ENCODE measurements around the gene OR2M2.

OR2M2 gene

GRCh38 chr1:248174521-248174920, at the start of gene OR2M2:
TSS of gene OR2M2 (plus strand) at chr1:248174821. CDS start at chr1:248179986, 5,165 bp downstream.
- DNase-seq (ENCODE audit: low read depth), result no peak

DNA sequence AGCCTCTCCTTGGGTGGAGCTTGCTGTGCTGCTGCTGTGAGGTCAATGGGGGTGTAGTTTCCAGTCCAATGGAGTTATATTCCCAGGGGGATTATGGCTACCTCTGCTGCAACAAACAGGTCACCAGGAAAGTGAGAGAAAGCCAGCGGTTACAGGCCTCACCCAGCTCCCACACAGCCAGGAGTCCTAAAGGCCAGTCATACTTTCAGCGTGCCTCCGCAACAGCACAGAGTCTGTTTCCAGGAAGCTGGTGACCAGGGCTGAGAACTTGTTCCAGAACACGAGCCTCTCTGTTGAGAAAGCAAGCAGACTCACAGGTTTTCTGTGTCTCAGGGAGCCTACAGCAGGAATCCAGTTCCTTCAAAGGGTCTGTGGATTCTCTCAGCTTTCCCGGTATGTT, 47.0 kb upstream of the OR2M2 start:
- no peak for DNase-seq (ENCODE audit: low read depth)

DNA sequence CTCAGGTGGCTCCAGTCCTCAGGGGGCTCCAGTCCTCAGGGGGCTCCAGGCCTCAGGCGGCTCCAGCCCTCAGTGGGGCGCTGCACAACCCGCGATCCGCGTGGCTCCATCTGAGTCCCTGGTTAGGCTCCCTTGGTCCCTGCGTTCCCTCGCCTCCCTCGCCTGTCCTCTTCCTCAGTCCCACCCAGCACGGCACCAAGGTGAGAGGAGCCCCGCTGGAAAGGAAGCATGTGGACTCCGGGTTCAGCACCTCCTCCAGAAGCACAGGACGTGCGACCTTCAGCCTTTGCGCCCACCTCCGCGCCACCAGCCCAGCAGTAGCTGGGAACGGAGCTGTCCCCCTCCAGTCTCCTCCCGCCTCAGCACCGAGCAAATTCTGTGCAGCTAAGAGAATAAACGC, 37.8 kb upstream of the OR2M2 start:
- no peak for DNase-seq (ENCODE audit: low read depth)

GRCh38 chr1:248140846-248141245, 33.8 kb upstream of the OR2M2 start:
- DNase-seq (ENCODE audit: low read depth), result no peak

DNA sequence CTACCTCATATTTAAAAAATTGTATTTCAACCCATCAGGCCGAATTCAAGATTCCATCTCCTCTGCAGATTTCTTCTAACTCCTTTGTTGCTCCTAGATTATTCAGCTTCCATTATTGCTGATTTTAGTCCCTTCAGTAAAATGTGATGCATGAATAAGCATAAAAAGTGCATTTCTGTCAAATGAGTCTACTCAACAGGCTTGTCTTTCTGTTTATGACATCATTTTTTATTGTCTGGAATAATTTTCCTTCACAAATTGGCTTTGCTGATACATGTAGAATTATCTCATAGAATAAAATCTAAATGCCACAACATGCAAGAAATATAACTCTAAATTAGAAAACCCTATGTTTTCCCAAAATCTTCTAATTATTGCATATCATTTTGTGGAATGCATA, 31.3 kb upstream of the OR2M2 start:
- DNase-seq (ENCODE audit: low read depth), result no peak

GRCh38 chr1:248144513-248145198, 30.0 kb upstream of the OR2M2 start, which contains the start of gene OR2M5:
TSS of gene OR2M5 (plus strand) at chr1:248145148. CDS start at chr1:248145148, 0 bp downstream.
- DNase-seq (ENCODE audit: low read depth), result no peak

GRCh38 chr1:248152056-248152827, 22.4 kb upstream of the OR2M2 start:
- no peak for DNase-seq (ENCODE audit: low read depth)

DNA sequence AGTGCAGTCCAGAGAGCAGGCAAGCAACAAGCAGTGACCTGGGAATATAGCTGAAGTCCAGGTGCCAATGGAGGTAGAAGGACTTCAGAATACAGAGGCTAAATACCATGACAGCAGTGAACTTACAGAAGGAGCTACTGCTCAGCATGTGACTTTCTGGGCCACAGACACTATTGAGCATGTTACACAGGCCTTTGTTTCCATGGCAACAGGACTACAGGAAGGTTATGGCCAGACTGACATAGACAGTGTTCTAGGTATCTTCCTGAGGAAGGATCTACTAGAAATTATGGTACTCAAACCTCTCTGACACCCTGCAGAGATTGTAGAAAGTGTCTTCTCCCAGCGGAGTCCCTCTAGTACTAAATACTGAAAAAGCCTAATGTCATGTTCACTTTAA, 18.7 kb upstream of the OR2M2 start:
- no peak for DNase-seq (ENCODE audit: low read depth)

DNA sequence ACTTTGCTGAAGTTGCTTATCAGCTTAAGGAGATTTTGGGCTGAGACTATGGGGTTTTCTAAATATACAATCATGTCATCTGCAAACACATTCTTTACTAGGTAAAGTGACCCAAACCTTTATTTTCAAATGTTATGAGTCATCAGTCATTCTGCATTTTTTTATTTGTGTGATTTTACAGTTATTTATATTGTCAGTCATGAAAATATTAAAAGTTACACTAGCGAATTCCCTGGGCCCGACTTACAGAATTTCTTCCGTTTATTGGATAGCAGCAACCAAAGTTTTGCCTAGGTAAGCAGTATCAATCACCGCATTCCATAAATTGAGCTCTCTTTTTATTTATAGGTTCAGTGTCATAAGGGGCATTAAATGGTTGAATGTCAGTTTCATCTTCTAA, 15.9 kb upstream of the OR2M2 start:
- DNase-seq (ENCODE audit: low read depth), result no peak

- DNase-seq (ENCODE audit: low read depth), result no peak
Measured at GRCh38 chr1:248164031-248164430, 10.6 kb upstream of the OR2M2 start.

- no peak for DNase-seq (ENCODE audit: low read depth)
Measured at GRCh38 chr1:248165186-248165585, 9.4 kb upstream of the OR2M2 start.

- no peak for DNase-seq (ENCODE audit: low read depth)
Measured at GRCh38 chr1:248183996-248184395, 9.4 kb downstream of the OR2M2 start.

DNA sequence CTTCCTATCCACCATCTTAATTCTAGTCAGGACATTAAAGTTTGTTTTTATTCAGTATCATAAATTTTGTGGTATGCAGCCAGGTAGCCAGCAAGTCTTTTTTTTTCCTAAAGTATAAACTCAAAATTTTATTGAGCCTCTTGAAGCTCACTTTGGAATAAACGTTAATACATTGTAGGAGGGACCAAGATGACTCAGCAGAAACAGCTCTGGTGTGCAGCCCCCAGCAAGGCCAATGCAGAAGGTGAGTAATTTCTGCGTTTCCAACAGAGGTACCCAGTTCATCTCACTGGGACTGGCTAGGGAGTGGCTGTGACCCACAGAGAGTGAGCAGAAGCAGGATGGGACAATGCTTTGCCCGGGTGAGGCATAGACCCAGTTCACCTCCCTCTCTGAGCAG, 12.7 kb downstream of the OR2M2 start:
- no peak for DNase-seq (ENCODE audit: low read depth)

DNA sequence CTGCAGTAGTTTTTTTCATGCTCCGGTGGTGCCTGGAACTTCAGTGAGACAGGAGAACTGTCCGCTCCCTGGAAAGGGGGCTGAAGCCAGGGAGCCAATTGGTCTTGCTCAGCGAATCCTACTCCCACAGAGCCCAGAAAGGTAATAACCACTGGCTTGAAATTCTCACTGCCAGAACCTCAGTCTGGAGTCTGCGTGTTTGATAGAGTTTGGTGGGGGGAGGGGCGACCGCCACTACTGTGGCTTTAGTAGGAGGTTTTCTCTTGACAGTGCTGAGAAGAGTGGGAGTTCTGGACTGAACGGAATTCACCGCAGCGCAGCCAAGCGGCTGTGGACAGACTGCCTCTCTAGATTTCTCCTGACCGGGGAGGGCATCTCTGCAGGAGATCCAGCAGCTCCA, 14.4 kb downstream of the OR2M2 start:
- DNase-seq (ENCODE audit: low read depth), result no peak

DNA sequence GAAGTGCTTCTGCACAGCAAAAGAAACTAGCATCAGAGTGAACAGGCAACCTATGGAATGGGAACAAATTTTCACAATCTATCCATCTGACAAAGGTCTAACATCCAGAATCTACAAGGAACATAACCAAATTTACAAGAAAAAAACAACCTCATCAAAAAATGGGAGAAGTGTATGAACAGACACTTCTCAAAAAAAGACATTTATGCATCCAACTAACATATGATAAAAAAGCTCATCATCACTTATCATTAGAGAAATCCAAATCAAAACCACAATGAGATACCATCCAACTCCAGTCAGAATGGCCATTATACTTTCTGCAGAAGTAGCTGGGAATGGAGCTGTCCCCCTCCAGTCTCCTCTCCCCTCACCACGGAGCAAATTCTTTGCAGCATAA, 19.5 kb downstream of the OR2M2 start:
- DNase-seq (ENCODE audit: low read depth), result no peak

DNA sequence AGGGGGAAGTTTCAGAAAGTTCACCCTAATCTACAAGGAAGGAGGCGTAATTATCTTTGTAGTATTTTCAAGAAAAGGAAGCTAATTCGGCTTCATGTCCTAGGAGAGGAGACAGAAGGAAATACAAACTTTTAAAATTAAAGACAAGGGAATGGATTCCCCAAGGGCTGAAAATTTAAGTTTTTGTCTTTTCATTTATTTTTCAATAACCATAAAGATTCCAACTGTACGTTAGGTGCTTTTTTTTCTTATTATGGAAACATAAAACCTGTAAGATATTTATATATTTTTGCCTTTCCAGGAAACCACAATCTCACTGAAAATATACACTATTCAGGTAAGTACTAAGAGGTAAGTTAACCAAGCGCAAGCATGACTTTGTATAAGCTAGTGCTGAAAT, 22.3 kb downstream of the OR2M2 start, which contains the start of gene OR2M3:
Gene OR2M3 (plus strand): TSS at position 301 of the 400 bp plus-strand sequence. CDS start 5,803 bp downstream, outside the sequence.
- DNase-seq (ENCODE audit: low read depth), result no peak

DNA sequence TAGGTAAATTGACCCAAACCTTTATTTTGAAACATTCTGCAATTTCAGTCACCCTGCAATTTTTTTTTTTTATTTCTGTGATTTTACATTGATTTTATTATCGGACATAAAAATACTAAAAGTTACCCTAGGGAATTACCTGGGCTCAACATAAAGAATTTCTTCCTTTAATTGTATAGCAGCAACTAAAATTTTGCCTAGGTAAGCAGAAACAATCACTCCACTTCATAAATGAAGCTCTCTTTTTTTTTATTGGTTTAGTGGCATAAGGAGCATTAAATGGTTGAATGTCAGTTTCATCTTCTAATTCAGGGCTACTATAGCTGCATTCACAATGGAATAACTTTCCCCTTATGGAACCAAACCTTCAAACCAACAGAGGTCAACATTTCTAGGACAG, 41.3 kb downstream of the OR2M2 start:
- DNase-seq (ENCODE audit: low read depth), result no peak

GRCh38 chr1:248225537-248225936, 50.9 kb downstream of the OR2M2 start:
- no peak for DNase-seq (ENCODE audit: low read depth)

- no peak for DNase-seq (ENCODE audit: low read depth)
Measured at GRCh38 chr1:248229360-248229908, 54.8 kb downstream of the OR2M2 start.
